GM12872 (cell line): Measurements from ENCODE around the gene TNS1.

ENCODE experiments used
- TF ChIP-seq, protein P1 (sequence below): IDR thresholded peaks from 3 replicates; pipeline ENCODE4 v1.5.1; 2011; ENCODE audit warnings: low read depth, mild to moderate bottlenecking, low read length, moderate library complexity; ENCODE audit not compliant: insufficient read depth

The TNS1 gene

DNA sequence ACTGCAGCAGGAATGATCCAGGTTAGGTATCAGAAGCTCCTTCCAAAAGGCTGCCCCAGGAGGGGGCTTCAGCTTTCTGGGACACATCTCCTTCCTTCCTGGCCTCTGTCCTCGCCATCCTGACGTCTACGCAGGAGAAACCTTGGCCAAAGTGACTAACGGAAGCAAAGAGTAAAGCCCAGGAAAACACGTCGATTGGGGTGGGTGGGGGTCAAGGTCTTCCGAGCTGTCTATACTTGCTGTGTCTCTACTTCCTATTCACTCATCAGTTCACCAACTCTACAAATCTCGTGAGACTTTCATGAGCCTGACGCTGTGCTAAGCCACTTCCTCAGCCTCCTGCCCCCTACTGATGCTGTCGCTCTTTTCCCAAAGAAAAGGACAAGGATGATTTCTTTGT is 212.6 kb downstream of the TNS1 start:
- TF ChIP-seq, protein P1, sequence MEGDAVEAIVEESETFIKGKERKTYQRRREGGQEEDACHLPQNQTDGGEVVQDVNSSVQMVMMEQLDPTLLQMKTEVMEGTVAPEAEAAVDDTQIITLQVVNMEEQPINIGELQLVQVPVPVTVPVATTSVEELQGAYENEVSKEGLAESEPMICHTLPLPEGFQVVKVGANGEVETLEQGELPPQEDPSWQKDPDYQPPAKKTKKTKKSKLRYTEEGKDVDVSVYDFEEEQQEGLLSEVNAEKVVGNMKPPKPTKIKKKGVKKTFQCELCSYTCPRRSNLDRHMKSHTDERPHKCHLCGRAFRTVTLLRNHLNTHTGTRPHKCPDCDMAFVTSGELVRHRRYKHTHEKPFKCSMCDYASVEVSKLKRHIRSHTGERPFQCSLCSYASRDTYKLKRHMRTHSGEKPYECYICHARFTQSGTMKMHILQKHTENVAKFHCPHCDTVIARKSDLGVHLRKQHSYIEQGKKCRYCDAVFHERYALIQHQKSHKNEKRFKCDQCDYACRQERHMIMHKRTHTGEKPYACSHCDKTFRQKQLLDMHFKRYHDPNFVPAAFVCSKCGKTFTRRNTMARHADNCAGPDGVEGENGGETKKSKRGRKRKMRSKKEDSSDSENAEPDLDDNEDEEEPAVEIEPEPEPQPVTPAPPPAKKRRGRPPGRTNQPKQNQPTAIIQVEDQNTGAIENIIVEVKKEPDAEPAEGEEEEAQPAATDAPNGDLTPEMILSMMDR = no peak

DNA sequence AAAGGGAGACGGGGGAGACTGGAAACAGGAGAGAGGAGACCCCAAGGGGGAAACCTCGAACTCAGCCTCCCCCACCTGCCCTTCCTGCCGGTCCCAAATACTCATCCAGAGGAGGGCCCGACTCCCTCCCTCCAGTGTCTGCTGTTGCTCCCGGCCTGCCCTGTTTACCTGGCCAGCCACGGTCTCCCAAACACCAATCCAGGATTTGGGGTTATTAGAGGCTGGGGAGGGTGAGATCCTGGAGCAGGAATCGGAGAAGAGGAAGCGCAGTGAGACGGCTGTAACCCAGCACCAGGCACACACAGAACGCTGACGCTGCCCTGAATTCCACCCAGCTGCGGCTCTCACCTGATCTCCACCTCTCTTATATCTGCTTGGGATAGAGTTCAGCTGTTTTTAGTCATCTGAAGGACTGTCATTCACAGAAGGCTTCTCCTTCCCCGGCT is 213.0 kb downstream of the TNS1 start:
- TF ChIP-seq, protein P1 = no peak

DNA sequence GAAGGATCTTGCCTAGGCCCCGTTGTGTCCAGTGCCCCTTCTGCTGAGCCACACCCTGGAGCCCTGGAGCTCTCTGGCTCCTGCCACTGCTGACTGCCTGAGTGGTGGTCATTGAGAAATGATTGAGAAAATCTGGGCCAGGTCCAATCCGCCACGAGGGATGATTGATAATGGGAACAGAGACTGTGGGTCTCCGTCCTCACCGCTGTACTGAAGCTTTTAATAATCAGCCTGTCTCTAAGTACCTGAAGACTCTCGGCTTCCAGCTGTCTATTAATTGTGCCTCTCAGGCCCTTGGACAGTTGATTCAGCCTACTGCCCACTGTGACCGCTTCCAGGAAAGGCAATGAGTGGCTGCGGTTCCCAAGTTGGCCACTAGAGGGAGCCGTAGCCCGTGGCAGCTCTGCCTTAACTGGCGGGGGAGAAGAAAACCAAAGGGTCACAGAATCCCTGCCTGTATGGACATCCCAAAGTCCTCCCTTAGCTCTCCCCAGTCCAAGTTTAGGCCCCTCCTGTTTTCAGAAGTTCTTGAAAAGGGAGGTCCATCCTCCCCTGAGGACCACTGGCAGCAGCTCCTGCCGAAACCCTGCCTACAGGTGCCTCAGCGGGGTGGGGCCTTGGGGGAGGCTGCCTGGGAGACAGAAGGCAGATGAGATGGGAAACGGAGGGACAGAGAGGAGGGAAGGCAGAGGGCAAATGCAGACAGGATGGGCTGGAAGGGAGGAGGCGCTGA is 213.6 kb downstream of the TNS1 start:
- TF ChIP-seq, protein P1 = peak; percentile 99

DNA sequence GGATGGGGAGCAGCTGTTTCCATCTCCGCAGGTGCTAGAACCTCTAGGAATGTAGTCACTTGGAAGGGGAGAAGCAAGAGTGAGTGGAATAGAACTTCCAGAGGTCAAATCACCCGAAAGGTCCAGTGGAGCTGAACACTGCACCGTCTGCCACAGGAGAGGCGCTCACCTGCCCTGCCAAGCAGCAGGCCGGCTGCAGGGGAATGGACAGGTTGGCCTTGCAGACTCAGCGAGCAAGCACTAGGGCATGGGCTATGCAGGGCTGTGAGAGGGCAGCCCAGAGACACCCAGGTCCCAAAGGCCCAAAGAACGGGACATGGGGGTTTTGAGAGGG is 214.2 kb downstream of the TNS1 start:
- TF ChIP-seq, protein P1 = no peak

DNA sequence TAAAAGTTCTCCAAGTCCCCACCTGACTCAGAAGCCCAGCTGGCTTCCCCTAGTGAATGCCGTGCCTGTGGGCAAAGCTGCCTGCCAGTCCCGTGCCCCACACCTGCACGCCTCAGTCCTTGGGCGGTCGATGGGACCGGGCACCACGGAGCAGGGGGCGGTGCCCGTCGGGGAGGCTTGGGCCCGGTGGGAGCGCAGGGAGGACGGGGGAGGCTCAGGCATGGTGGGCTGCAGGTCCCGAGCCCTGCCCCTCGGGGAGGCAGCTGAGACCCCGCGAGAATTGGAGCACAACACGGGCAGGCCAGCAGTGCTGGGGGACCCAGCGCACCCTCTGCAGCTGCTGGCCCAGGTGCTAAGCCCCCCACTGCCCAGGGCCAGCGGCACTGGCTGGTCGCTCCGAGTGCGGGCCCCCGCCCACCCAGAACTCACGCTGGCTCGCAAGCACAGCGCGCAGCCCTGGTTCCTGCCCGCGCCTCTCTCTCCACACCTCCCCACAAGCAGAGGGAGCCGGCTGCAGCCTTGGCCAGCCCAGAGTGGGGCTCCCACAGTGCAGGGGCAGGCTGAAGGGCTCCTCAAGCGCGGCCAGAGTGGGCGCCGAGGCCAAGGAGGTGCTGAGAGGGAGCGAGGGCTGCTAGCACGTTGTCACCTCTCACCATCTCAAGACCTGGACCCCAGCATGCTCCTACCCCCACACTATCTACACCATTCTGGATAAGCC is 215.5 kb downstream of the TNS1 start:
- TF ChIP-seq, protein P1 = no peak

DNA sequence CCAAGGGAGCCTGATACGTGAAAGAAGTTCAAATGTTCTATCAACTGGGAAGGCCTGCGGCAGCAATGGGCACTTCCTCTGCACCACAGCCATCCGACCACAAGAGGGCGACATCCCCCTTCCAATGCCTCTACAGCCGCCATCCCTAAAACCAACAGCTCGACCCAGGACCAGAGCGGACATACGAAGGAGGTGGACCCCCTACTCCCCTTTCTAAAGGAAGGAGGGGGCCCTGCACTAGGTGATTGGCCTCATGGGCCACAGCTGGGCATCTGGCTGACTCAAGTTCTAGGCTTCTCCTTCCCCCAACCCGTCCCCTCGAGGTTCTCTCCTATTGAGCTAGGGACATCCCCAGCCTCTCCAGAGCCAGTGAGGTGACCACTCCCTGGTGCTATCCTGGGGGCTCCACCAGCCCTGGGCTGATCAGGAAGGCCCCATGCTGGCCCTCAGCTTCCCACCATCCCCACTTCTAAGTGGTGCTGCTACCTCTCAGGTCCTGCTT is 217.2 kb downstream of the TNS1 start:
- TF ChIP-seq, protein P1 = peak; percentile 98

DNA sequence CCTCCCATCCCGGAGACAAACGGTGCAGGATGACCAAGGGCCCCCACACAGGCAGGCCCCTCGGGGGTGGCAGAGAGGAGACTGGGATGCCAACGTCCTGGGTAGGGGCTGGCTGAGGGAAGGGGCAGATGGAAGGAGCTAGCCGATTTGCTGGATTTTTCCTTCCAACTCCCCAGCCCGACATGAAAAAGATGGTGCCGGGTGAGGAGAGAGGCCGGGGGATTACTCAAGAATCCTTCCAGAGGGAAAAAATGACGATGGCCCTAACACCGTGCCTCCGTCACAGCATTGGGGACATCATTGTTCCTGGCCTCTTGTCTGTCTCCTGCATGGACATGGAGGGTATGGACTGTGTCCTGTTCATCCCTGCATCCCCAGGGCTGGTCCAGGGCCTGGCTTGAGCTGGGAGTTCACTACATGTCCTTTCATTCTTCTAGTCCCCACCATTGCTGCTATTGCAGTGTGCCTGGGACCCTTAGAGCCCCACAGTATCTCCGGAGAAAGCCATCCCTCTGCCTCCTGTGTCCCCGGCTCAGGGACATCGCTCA is 217.7 kb downstream of the TNS1 start:
- TF ChIP-seq, protein P1 = no peak
